Effector CD4-positive, alpha-beta T cell (primary cell): ENCODE measurements around the gene CALHM3. TPM values are rescaled to one million over a fixed set of nuclear protein-coding genes. Genes with fewer than 3 reads are reported as not detected.
"Not testable (repeated sequence)": the region's sequence is repeated elsewhere in the genome, so short reads cannot be mapped to it uniquely, and the experiment has no call there.

Experiments used
- DNase-seq: peaks from one replicate; pipeline ENCODE4 v3.0.0-alpha.2; 2020
- total RNA-seq: gene quantifications from one replicate; lab custom pipeline; 2026; lab: John Stamatoyannopoulos, UW

Gene CALHM3, protein sequence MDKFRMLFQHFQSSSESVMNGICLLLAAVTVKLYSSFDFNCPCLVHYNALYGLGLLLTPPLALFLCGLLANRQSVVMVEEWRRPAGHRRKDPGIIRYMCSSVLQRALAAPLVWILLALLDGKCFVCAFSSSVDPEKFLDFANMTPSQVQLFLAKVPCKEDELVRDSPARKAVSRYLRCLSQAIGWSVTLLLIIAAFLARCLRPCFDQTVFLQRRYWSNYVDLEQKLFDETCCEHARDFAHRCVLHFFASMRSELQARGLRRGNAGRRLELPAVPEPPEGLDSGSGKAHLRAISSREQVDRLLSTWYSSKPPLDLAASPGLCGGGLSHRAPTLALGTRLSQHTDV
- total RNA-seq: not detected

DNA sequence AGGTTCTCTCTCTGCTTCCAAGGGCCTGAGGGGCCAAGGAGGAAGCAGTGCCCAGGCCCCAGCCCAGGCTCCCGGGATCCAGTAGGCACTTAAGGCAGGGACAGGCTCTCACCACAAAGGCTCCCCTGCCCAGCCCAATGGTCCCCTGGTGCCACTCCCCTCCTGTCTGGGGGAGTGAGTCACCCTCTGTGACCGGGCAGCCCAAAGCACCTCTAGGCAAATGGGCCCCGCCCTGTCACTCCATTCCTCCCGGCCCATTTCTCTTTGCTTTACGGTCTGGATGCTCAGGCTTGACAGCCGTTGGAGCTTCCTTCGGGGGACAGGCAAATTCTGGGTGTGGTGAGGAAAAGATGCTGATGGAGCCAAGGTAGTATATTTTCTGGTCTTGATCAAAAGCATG lies at the start of gene CALHM3:
TSS of gene CALHM3 (minus strand) at position 106 of the 400 bp plus-strand sequence. CDS start 208 bp downstream, outside the sequence.
- DNase-seq: no peak

DNA sequence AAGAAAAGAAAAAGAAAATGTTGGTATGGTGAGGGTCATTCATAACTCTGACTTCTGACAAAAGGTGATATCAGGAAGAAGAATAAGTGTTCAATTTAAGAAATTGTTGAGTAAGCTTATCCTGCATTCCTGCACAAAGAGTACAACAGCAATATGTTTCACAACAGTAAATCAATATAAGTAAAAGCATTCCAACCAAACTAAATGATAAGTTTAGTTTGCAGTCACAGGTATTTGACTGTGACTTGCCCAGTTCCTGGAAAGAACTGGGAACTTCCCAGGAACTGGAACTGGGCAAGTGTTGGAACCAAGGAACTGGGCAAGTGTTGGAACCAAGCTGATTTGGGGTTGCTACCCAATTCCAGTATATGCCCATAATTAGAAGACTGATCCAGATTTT lies 49.5 kb upstream of the CALHM3 start:
- DNase-seq: no peak

DNA sequence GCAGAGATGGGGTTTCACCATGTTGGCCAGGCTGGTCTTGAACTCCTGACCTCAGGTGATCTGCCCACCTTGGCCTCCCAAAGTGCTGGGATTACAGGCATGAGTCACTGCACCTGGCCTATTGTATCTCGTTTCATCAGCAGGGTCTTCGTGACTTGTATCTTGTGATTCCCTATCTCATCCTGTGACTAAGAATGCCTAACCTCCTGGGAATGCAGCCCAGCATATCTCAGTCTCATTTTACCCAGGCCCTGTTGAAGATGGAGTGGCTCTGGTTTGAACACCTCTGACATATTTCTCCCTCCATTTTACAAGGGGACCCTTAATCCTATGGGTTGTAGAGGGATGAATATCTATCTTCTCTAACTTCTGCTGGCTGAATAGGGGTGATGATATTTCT lies 48.4 kb upstream of the CALHM3 start:
- DNase-seq: not testable (repeated sequence)

DNA sequence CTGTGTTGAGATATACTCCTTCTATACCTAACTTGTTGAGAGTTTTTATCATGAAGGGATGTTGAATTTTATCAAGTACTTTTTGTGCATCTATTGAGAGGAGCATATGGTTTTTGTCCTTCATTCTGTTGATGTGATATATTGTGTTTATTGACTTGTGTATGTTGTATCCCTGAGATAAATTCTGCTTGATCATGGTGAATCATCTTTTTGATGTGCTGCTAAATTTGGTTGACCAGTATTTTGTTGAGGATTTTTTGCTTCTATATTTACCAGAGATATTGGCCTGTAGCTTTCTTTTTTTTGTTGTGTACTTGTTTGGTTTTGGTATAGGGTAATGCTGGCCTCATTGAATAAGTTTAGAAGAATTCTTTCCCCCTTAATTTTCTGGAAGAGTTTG lies 46.9 kb upstream of the CALHM3 start:
- no peak for DNase-seq

DNA sequence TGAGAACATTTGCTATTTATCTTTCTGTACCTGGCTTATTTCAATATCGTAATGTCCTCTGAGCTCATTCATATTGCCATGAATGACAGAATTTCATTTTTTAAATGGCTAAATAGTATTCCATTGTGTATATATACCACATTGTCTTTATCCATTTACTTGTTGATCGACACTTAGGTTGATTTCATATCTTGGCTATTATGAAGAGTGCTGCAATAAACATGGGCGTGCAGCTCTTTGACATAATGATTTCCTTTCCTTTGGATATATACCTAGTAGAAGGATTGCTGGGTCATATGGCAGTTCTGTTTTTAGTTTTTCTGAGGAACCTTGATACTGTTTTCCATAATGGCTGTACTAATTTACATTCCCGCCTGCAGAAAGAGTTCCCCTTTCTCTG lies 44.6 kb upstream of the CALHM3 start:
- no peak for DNase-seq

DNA sequence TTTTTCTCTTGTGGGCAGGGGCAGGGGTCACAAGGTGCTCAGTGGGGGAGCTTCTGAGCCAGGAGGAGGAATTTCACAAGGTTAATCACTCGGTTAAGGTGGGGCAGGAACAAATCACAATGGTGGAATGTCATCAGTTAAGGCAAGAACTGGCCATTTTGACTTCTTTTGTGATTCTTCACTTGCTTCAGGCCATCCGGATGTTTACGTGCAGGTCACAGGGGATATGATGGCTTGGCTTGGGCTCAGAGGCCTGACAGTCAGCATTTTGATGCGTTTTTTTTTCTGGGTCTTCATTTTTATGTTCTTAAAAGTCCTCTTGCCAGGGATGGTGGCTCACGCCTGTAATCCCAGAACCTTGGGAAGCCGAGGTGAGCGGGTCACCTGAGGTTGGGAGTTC lies 43.0 kb upstream of the CALHM3 start:
- DNase-seq: not testable (repeated sequence)

DNA sequence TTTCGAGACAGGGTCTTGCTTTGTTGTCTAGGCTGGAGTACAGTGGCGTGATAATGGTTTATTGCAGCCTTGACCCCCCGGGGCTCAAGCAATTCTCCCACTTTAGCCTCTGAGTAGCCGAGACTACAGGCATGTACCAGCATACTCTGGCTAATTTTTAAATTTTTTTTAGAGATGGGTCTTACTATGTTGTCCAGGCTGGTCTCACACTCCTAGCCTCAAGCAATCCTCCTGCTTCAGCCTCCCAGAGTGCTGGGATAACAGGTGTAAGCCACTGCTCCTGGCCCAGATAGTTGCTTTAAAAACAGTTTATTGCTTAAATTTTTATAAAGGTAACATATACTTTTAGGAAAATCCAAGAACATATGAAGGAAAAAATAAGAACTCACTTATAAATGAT lies 40.8 kb upstream of the CALHM3 start:
- DNase-seq: no peak

DNA sequence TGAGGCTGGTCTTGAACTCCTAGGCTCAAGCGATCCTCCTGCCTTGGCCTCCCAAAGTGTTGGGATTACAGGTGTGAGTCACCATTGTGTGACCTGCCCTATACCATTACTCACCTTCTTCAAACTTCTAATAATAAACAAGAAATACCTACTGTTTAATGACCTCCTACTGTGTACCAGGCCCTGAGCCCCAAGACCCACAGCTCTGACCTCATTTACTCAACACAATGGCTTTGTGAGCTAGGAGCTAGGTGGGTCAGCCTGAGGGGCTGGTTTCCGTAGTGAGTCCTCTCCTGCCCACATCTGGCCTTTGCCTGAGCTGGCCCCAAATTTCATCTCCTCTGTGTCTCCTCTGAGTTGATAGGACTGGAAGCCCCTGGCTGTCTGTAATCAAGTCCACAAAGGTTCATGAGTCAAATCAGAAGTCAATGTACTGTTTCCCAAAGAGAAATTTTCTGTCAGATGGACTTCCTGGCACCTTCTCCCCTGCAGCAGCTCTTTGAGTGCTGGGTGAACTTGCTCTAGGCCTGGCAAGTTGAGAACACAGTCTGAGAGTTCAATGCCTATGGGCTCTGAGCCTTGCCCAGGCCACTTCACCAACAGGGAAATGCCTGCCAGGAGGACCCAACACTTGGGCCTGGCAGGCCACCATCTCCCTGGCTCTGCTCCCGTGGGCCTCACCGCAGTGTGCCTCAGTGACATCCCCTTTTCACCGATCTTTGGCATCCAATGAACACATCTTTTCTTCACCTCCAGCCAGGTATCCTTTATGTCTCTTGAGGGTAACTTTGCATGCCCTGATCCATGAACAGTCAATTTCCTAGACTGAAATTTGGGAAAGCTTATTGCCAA lies 38.4 kb upstream of the CALHM3 start:
- no peak for DNase-seq

DNA sequence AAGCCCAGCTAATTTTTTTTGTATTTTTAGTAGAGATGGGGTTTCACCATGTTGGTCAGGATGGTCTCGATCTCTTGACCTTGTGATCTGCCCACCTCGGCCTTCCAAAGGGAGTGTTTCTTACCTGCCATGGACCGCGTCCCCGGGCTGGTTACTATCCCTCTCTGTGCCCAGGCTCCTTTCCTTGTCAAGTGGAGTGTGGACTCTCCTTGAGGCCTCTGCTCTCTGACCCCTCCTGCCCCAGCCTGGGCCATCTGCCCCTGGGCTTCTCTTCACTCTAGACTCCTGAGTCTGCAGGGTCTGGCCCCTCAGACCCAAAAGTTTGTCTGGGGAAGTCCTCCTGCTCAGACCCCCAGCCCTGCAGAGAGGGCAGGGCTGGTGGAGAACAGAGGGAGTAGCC lies 35.2 kb upstream of the CALHM3 start:
- DNase-seq: no peak

DNA sequence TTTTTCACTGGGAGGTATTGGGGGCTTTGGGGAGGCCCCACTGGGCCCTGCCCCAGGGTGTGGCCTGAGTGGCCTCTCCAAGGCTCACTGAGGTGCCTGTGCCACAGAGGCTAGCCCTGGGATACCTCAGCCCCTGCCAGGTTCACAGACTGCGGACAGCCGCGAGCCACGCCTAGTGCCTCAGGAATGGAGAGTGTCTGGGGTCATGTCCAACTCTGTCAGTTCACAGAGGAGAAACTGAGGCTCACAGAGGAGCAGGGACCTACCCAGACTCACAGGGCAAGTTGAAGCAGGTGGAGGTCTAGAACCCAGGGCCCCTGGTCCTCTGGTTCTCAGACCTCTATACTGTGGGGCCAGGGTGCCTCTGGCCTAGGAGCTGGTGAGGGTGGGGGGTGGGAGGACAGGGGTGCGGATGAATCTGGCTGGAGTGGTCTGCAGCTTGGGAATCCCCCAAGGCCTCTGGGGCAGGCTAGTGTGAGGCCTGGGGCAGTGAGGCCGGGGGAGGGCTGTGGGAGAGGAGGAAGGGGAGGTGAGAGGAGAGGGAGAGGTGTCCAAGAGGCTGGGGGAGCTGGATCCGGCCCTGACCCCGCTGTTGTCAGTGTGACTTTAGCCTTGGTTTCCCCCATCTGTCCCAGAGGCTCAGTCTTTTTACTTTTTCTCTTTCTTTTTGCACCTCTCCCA lies 34.5 kb upstream of the CALHM3 start:
- no peak for DNase-seq

DNA sequence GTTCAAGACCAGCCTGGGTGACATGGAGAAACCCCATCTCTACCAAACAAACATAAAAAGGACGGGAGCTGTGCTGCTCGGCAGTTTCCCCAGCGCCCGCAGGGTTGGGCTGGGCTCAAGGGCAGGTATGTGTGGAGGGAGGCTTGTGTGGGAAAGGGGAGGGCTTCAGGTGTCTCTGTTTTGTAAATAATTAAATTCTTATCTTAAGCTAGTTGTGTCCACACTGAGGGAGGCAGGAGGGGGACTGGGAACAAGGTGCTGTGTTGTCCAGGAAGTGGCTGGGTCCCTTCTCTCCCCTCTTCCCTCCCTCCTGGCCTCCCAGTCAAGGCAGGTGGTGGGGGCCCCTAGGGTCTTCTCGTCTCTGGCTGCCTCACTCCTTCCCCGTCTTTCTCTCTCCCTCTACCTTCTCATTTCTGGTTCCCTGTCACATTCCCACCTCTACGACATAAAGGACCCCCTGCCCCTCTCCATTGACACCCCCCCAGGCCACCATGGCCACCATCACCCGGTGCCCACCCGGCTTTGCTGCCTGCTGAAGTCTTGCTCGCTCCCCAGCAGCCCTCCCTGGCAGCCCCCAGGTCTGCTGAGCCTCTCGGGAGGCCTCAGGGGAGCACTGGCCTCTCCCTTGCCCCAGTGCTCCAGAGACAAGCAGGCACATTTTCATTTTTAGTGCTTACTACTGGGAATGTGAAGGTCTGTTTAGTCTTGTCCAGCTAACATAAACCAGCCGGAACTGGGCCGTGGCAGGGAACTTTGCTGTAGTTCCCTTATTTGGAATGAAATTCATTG lies 33.7 kb upstream of the CALHM3 start:
- no peak for DNase-seq

DNA sequence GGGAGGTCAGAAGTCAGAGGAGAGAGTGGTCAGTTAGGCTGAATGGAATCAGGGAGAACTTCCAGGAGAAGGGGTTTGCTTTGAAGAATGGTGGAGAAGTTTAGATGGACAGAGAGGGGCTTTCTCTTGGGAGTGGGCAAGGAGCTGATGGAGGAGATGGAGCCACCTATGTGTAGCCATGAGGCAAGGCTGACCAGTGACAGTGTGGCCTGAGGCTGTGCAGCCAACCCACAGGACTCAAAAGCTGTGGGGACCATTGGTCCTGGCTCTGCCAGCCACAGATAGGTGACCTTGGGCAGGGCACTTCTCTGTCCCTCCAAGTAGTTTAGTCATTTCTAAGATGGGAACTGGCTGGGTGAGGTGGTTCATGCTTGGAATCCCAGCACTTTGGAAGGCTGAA lies 33.1 kb upstream of the CALHM3 start:
- DNase-seq: no peak

DNA sequence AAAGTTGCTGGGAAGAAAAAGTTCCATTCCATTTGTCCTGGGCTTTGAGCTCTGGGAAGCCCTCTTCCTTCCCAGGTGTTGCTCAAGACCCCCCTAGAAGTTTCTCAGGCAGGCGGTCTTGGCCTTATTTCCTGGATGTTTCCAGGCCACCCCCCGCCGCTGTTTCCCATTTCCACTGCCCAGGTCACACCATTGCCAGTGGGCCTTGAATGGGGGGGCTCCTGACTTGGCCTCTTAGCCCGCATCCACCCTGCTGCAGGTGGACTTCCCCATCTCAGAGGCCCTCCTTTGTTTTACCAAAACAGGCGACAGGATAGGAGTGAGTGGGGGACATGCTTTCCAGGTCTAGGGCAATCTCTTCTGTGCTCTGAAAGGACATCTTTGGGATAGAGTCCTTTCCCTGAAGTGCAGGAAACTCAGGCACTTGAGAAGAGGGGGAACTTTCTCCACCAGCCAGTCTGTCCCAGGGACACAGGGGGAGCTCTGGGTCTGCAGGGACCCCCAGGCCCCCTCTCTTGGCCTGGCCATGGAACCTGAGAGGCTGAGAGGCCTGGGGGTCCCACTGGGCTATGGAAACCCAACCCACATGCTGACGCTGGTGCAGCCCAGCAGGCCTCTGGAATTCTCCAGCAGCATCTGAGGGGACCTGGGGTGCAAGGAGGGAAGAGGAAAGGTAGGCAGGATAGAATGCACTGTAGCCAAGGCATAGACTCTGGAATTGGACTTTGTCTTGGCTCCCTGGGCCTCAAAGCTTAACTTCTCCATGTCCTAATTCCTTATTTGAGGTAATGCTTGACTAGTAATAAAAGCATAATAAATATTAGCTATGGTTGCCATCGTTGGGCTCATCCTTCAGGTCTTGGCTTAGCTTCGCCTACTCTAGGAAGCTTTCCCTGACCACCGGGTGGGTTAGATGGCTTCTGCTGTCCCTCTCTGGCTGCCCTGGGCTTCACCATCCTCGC lies 32.0 kb upstream of the CALHM3 start:
- DNase-seq: no peak

DNA sequence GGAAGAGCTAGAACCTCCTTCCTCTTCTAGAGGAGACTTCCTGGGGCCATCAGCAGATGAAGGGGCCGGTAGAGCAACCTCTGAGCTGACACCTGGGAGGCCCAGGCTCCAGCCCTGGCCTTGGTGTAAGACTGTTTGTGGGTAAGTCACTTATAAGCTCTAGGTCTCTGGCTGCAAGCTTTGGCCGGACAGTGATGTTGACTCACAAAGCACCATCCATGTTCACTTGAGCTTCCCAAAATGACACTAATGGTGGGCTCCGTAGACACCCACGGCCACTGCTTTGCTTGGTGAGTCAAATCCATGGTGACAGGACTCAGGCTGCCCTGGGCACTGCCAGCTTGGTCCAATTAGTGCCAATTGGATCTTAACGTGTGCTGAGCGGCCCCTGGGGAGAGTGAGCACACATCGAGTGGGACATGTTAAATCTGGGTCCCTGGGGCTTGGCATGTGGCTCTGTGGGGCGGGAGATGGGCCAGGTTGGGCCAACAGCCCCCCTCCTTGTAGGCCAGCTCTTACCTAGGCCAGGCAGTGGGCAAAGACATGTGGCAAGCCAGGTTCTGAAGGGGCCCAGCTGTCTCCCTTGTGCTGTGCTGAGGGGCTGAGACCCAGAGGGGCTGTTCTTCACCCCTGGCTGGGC lies 31.1 kb upstream of the CALHM3 start:
- DNase-seq: no peak

DNA sequence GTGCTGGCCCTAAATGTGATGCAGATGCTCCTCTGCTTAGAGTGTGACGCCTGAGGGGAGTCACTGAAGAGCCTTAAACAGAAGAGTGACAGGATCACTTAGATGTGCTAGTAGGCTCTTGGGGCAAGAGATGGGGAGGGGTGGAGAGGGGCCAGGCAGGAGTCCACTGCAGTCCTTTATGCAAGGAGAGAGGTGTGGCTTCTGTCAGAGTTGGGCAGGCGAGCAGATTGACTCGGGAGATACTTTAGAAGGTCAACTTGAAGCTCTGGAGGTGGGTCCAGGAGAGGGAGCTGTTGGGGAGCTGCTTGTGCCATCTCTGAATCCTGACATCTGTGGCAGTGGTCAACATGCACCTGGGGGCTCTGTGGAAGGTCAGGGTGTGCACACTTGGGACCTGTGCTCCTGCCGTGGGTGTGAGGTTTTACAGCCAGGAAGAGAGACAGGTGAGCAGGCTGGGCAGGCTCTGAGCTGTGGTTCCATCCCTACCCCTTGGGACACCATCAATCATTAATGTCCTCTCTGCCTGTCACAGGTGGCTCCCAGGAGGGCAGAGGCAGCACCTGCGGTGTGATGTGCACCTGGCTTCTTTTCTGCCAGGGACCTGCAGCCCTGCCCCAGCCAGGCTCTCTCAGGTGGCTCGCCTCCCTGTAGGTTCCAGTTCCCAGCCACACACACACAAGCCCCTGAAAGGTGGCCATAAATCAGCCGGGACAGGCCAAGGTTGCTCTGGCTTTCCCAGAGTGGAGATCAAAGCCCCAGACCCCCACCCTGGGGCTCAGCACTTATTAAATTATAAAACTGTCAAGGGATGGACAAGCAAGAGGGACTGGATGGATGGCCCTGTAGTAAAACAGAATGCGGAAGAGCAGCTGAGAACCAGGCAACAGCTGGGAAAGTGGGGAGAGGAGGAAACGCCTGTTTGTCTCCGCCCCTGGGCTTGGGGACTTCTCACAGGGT lies 28.5 kb upstream of the CALHM3 start:
- no peak for DNase-seq

DNA sequence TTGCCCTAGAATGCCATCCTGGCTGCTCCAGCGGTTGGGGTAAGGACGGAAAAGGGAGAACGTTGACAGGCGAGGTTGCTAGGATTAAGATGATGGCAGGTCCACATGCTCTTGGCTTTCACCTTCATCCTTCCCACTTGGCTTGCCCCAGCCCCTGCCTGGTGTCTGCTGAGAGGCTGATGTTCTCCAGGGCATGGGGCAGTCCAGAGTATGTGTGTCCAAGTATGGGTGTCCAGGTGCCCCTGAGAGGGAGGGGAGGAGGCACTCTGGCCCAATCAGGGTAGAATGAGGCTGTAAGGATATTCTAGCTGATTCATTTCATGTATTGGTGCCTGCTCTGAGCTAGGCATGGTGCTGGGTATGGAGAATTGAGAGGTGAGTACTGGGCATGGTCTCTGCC lies 27.0 kb upstream of the CALHM3 start:
- DNase-seq: no peak

DNA sequence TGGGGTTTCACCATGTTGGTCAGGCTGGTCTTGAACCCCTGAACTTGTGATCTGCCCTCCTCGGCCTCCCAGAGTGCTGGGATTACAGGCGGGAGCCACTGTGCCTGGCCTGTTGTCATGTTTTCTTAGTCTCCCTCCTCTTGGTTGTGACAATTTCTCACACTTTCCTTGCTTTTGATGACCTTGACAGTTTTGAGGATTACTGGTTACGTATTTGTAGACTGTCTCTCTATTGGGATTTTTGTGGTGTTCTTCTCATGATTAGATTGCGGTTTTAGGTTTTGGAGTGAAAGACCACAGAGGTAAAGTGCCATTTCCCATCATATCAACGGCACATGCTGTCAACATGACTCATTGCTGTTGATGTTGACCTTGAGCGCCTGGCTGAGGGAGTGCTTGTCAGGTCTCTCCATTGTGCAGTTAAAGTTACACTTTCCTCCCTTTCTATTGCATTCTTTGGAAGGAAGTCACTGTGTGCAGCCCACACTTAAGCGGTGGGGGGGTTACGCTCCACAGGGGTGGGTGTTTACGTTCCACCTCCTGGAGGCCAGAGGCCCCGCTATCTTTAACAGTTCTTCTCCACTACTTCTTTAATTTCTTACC lies 25.2 kb upstream of the CALHM3 start:
- DNase-seq: no peak

DNA sequence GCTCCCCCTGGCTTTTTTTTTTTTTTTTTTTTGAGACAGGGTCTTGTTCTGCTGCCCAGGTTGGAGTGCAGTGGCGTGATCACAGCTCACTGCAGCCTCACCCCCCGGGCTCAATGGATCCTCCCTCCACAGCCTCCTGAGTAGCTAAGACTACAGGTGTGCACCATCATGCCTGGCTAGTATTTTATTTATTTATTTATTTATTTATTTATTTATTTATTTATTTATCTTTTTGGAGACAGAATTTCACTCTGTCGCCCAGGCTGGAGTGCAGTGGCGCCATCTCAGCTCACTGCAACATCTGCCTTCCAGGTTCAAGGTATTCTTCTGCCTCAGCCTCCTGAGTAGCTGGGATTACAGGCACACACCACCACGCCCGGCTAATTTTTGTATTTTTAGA lies 24.7 kb upstream of the CALHM3 start:
- DNase-seq: not testable (repeated sequence)
